SU-DHL-6 (cell line): ENCODE results near the gene PPIF.

Experiments
- EZH2phosphoT487 ChIP-seq: fragments of 200-600 bp; sonication (generic), shearing (Covaris generic); conservative IDR thresholded peaks from 2 replicates; pipeline ENCODE4 v1.6.1; 2018; ENCODE audit warnings: mild to moderate bottlenecking, antibody characterized with exemption, low read length, moderate library complexity, mixed read lengths
- TF ChIP-seq, protein P1 (sequence below): fragments of 200-600 bp; sonication (generic); IDR thresholded peaks from one replicate; pipeline ENCODE4 v1.5.1; 2017; ENCODE audit warnings: antibody characterized with exemption, mild to moderate bottlenecking, low read length, moderate library complexity; ENCODE audit not compliant: insufficient read depth, poor library complexity, severe bottlenecking

DNA sequence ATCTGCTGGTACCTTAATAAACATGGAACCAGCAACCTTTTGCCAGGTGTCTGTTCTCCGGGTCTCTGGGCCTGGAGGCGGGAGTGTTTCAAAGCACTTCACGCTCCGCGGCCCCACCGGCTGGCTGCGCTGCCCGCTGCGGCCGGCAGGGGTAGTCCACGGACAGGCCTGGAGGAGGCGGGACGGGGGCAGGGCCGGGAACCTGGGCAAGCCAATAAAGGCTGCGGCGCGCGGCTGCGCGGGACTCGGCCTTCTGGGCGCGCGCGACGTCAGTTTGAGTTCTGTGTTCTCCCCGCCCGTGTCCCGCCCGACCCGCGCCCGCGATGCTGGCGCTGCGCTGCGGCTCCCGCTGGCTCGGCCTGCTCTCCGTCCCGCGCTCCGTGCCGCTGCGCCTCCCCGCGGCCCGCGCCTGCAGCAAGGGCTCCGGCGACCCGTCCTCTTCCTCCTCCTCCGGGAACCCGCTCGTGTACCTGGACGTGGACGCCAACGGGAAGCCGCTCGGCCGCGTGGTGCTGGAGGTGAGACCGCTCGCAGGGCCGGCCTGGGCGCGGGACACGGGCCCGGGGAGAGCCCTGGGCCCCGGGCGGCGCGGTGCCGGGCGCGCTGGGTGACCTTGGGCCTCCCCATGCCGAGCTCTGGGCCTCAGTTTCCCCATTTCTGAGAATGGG lies at the start of gene PPIF:
- no peak for TF ChIP-seq EZH2phosphoT487
- TF ChIP-seq, protein P1, sequence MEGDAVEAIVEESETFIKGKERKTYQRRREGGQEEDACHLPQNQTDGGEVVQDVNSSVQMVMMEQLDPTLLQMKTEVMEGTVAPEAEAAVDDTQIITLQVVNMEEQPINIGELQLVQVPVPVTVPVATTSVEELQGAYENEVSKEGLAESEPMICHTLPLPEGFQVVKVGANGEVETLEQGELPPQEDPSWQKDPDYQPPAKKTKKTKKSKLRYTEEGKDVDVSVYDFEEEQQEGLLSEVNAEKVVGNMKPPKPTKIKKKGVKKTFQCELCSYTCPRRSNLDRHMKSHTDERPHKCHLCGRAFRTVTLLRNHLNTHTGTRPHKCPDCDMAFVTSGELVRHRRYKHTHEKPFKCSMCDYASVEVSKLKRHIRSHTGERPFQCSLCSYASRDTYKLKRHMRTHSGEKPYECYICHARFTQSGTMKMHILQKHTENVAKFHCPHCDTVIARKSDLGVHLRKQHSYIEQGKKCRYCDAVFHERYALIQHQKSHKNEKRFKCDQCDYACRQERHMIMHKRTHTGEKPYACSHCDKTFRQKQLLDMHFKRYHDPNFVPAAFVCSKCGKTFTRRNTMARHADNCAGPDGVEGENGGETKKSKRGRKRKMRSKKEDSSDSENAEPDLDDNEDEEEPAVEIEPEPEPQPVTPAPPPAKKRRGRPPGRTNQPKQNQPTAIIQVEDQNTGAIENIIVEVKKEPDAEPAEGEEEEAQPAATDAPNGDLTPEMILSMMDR: peak; percentile 59
